OCI-LY1 (cell line): Measurements from ENCODE around the gene FHOD3.

Experiments used
- H2AFZ ChIP-seq: fragments of 200-600 bp; sonication (generic), shearing (Covaris generic); 2 replicates; pipeline ENCODE4 v1.6.0; 2014; ENCODE audit warnings: antibody characterized with exemption, mild to moderate bottlenecking, low read length
- H3F3A ChIP-seq: fragments of 200-600 bp; sonication (generic), shearing (Covaris generic); 2 replicates; pipeline ENCODE4 v1.6.0; 2014; ENCODE audit warnings: mild to moderate bottlenecking, antibody characterized with exemption, low read length, moderate library complexity; ENCODE audit not compliant: insufficient read depth
- H3K27ac ChIP-seq: fragments of 200-600 bp; sonication (generic); 2 replicates; pipeline ENCODE4 v1.5.1; 2014; ENCODE audit warnings: low read length, mixed run types, mild to moderate bottlenecking, low read depth; ENCODE audit not compliant: poor library complexity, severe bottlenecking
- H3K27me3 ChIP-seq: fragments of 200-600 bp; sonication (generic); 2 replicates; pipeline ENCODE4 v1.6.0; 2014; ENCODE audit warnings: antibody characterized with exemption, mild to moderate bottlenecking, low read length, moderate library complexity; ENCODE audit not compliant: insufficient read depth
- H3K36me3 ChIP-seq: fragments of 200-600 bp; sonication (generic); 2 replicates; pipeline ENCODE4 v1.6.1; 2014; ENCODE audit warnings: mild to moderate bottlenecking, antibody characterized with exemption, low read length, moderate library complexity, mixed read lengths; ENCODE audit not compliant: insufficient read depth
- H3K4me1 ChIP-seq: fragments of 200-600 bp; sonication (generic); 2 replicates; pipeline ENCODE4 v1.5.1; 2014; ENCODE audit warnings: mild to moderate bottlenecking, low read length, moderate library complexity; ENCODE audit not compliant: insufficient read depth, severe bottlenecking
- H3K4me2 ChIP-seq: fragments of 200-600 bp; sonication (generic), shearing (Covaris generic); 2 replicates; pipeline ENCODE4 v1.6.1; 2014; ENCODE audit warnings: low read length
- H3K4me3 ChIP-seq: fragments of 200-600 bp; sonication (generic); 2 replicates; pipeline ENCODE4 v1.5.1; 2014; ENCODE audit warnings: low read length, low read depth, mild to moderate bottlenecking, mixed read lengths; ENCODE audit not compliant: poor library complexity, severe bottlenecking
- H3K79me2 ChIP-seq: fragments of 200-600 bp; shearing (Covaris generic); 2 replicates; pipeline ENCODE4 v1.6.1; 2016; ENCODE audit warnings: mixed run types, low read length, mixed read lengths; ENCODE audit not compliant: insufficient read depth
- H3K9ac ChIP-seq: fragments of 200-600 bp; sonication (generic), shearing (Covaris generic); 2 replicates; pipeline ENCODE4 v1.6.1; 2014; ENCODE audit warnings: mild to moderate bottlenecking, low read length, mixed read lengths
- H3K9me2 ChIP-seq: fragments of 200-600 bp; sonication (generic), shearing (Covaris generic); 2 replicates; pipeline ENCODE4 v1.6.1; 2014; ENCODE audit warnings: low read depth, mild to moderate bottlenecking, low read length, mixed read lengths
- H3K9me3 ChIP-seq: fragments of 200-600 bp; shearing (Covaris generic); 2 replicates; pipeline ENCODE4 v1.6.1; 2014; ENCODE audit warnings: low read length, mixed read lengths
- H4K20me1 ChIP-seq: fragments of 200-600 bp; sonication (generic), shearing (Covaris generic); 2 replicates; pipeline ENCODE4 v1.6.0; 2016; ENCODE audit warnings: mild to moderate bottlenecking, low read length; ENCODE audit not compliant: insufficient read depth
- CTCF ChIP-seq: fragments of 200-600 bp; sonication (generic), shearing (Covaris generic); IDR thresholded peaks from 2 replicates; pipeline ENCODE4 v1.5.1; 2017; ENCODE audit warnings: mild to moderate bottlenecking, antibody characterized with exemption, low read length, moderate library complexity, mixed read lengths
- EZH2 ChIP-seq: fragments of 200-600 bp; sonication (generic), shearing (Covaris generic); IDR thresholded peaks from 2 replicates; pipeline ENCODE4 v1.8.0; 2017; ENCODE audit warnings: borderline replicate concordance, mixed run types, mild to moderate bottlenecking, antibody characterized with exemption, low read length, moderate library complexity, mixed read lengths

The FHOD3 gene

GRCh38 chr18:36490897-36491296, 193.4 kb downstream of the FHOD3 start:
- no peaks in the 10 kb centered on the region for H3F3A ChIP-seq
- no peak overlapping the region for H2AFZ ChIP-seq
- H3K27ac ChIP-seq = no peak overlapping the region
- TF ChIP-seq CTCF (no peak), EZH2 (no peak)
- no peaks in the 10 kb centered on the region for H3K9me3 ChIP-seq
- H3K79me2 ChIP-seq = no peaks in the 10 kb centered on the region
- no peak overlapping the region for H3K9ac ChIP-seq
- H3K9me2 ChIP-seq = no peaks in the 10 kb centered on the region
- no peaks in the 10 kb centered on the region for H4K20me1 ChIP-seq
- no peaks in the 10 kb centered on the region for H3K27me3 ChIP-seq
- H3K36me3 ChIP-seq = no peaks in the 10 kb centered on the region
- no peak overlapping the region for H3K4me2 ChIP-seq
- peaks cover 5% of the 10 kb centered on the region for H3K4me1 ChIP-seq
- H3K4me3 ChIP-seq = no peak overlapping the region

- no peak for TF ChIP-seq EZH2
- TF ChIP-seq CTCF = no peak
- no peak overlapping the region for H3K4me2 ChIP-seq
Observed at GRCh38 chr18:36492604-36493329, 195.3 kb downstream of the FHOD3 start.

GRCh38 chr18:36493349-36494159, 196.0 kb downstream of the FHOD3 start:
- Histone ChIP-seq H2AFZ (no peak overlapping the region), H3K4me2 (no peak overlapping the region), H3K27ac (no peak overlapping the region)

More at GRCh38 chr18:36492604-36493329, 195.3 kb downstream of the FHOD3 start:
- Histone ChIP-seq H3F3A (no peaks in the 10 kb centered on the region), H3K27ac (no peak overlapping the region), H3K79me2 (no peaks in the 10 kb centered on the region), H2AFZ (no peak overlapping the region), H3K4me1 (peaks cover 12% of the 10 kb centered on the region), H3K9me3 (no peaks in the 10 kb centered on the region), H3K36me3 (no peaks in the 10 kb centered on the region), H3K27me3 (no peaks in the 10 kb centered on the region), H4K20me1 (no peaks in the 10 kb centered on the region), H3K9ac (no peak overlapping the region), H3K4me3 (no peak overlapping the region), H3K9me2 (no peaks in the 10 kb centered on the region)

More at GRCh38 chr18:36493349-36494159, 196.0 kb downstream of the FHOD3 start:
- H3K9ac ChIP-seq = no peak overlapping the region
- no peak overlapping the region for H3K4me3 ChIP-seq
- no peaks in the 10 kb centered on the region for H3K9me3 ChIP-seq
- no peaks in the 10 kb centered on the region for H3K36me3 ChIP-seq
- no peaks in the 10 kb centered on the region for H3K27me3 ChIP-seq
- H4K20me1 ChIP-seq = no peaks in the 10 kb centered on the region
- TF ChIP-seq CTCF = no peak
- no peak for TF ChIP-seq EZH2
- no peaks in the 10 kb centered on the region for H3K9me2 ChIP-seq
- peaks cover 12% of the 10 kb centered on the region for H3K4me1 ChIP-seq
- no peaks in the 10 kb centered on the region for H3K79me2 ChIP-seq
- H3F3A ChIP-seq = no peaks in the 10 kb centered on the region
